T-helper 2 cell treated with Interferon-gamma antibody and Interleukin-4, amounts not matched to agents 5 μg/mL and 100 μg/mL, for 36 hours (primary cell): ENCODE data around the gene TRAF2.

ENCODE experiments used
- DNase-seq: peaks from one replicate; pipeline ENCODE4 v3.0.0; 2021; ENCODE audit warnings: low spot score
- H3K27ac Mint-ChIP-seq: one replicate; pipeline ENCODE4 v1.8.0; 2021; ENCODE audit warnings: mild to moderate bottlenecking, mixed read lengths
- H3K27me3 Mint-ChIP-seq: one replicate; pipeline ENCODE4 v1.8.0; 2021; ENCODE audit warnings: low read depth, mixed read lengths
- H3K36me3 Mint-ChIP-seq: one replicate; pipeline ENCODE4 v1.8.0; 2021; ENCODE audit warnings: low read depth, mixed read lengths
- H3K4me1 Mint-ChIP-seq: one replicate; pipeline ENCODE4 v1.8.0; 2021; ENCODE audit warnings: low read depth, mixed read lengths
- H3K4me3 Mint-ChIP-seq: one replicate; pipeline ENCODE4 v1.8.0; 2022; ENCODE audit warnings: mild to moderate bottlenecking, moderate library complexity, mixed read lengths
- H3K9me3 Mint-ChIP-seq: one replicate; pipeline ENCODE4 v1.8.0; 2021; ENCODE audit warnings: mixed read lengths

TRAF2 gene

GRCh38 chr9:136951541-136952320 lies 65.4 kb downstream of the TRAF2 start, which contains the start of gene LCN12:
TSS of gene LCN12 (plus strand) at chr9:136952273. CDS start at chr9:136952328, 55 bp downstream.
- DNase-seq = no peak
- H3K4me3 Mint-ChIP-seq = no peak within 1 kb of the TSS
- H3K27me3 Mint-ChIP-seq = no peaks in the 10 kb centered on the region
- no peak within 1 kb of the TSS for H3K27ac Mint-ChIP-seq
- H3K9me3 Mint-ChIP-seq = peaks cover 7% of the 10 kb centered on the region
- no peaks in the 10 kb centered on the region for H3K36me3 Mint-ChIP-seq
- no peaks in the 10 kb centered on the region for H3K4me1 Mint-ChIP-seq

- DNase-seq = no peak
These were observed 66.1 kb downstream of the TRAF2 start for GRCh38 chr9:136952321-136952850.

DNA sequence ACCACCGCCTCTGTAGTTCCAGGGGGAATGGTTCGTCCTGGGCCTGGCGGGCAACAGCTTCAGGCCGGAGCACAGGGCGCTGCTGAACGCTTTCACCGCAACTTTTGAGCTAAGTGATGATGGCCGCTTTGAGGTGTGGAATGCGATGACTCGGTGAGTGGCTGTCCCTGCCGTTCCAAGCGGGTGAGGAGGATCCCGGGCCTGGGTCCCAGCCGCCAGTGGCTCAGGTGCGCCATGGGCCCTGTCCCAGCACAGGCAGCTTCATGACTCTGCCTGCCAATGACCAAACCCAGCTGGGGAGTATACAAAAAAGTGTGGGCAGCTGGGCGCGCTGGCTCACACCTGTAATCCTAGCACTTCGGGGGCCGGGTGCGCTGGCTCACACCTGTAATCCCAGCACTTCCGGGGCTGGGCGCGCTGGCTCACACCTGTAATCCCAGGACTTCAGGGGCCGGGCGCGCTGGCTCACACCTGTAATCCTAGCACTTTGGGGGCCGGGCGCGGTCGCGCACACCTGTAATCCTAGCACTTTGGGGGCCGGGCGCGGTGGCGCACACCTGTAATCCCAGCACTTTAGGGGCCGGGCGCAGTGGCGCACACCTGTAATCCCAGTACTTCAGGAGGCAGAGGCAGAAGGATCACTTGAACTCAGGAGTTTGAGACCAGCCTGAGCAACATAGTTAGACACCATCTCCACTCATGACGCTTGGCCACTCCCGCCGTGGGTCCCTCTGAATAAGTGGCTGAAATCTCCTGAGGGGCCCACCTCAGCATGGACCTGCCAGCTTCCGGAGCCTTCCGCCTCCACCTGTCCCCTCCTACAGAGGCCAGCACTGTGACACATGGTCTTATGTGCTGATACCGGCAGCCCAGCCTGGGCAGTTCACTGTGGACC lies 66.8 kb downstream of the TRAF2 start:
- H3K4me1 Mint-ChIP-seq = no peaks in the 10 kb centered on the region
- no peaks in the 10 kb centered on the region for H3K27me3 Mint-ChIP-seq
- H3K36me3 Mint-ChIP-seq = no peaks in the 10 kb centered on the region
- H3K9me3 Mint-ChIP-seq = peaks cover 9% of the 10 kb centered on the region
- no peak overlapping the region for H3K27ac Mint-ChIP-seq
- no peak overlapping the region for H3K4me3 Mint-ChIP-seq
- no peak for DNase-seq

More at GRCh38 chr9:136952321-136952850, 66.1 kb downstream of the TRAF2 start:
- Mint-ChIP-seq H3K27me3 (no peaks in the 10 kb centered on the region), H3K27ac (no peak overlapping the region), H3K4me3 (no peak overlapping the region), H3K9me3 (peaks cover 9% of the 10 kb centered on the region), H3K36me3 (no peaks in the 10 kb centered on the region), H3K4me1 (no peaks in the 10 kb centered on the region)

- H3K27me3 Mint-ChIP-seq = no peaks in the 10 kb centered on the region
- no peaks in the 10 kb centered on the region for H3K36me3 Mint-ChIP-seq
- H3K4me3 Mint-ChIP-seq = no peak overlapping the region
- no peak for DNase-seq
- no peak overlapping the region for H3K27ac Mint-ChIP-seq
- no peaks in the 10 kb centered on the region for H3K4me1 Mint-ChIP-seq
- peaks cover 9% of the 10 kb centered on the region for H3K9me3 Mint-ChIP-seq
These were observed 67.5 kb downstream of the TRAF2 start for GRCh38 chr9:136953771-136954269.

- Mint-ChIP-seq H3K4me3 (no peak overlapping the region), H3K9me3 (peaks cover 9% of the 10 kb centered on the region), H3K36me3 (no peaks in the 10 kb centered on the region), H3K4me1 (no peaks in the 10 kb centered on the region), H3K27me3 (no peaks in the 10 kb centered on the region), H3K27ac (no peak overlapping the region)
- no peak for DNase-seq
These were observed 68.2 kb downstream of the TRAF2 start for GRCh38 chr9:136954270-136955083.

- H3K4me1 Mint-ChIP-seq = peaks cover 2% of the 10 kb centered on the region
- DNase-seq = no peak
- H3K9me3 Mint-ChIP-seq = peaks cover 9% of the 10 kb centered on the region
- no peak overlapping the region for H3K27ac Mint-ChIP-seq
- H3K27me3 Mint-ChIP-seq = no peaks in the 10 kb centered on the region
- no peaks in the 10 kb centered on the region for H3K36me3 Mint-ChIP-seq
- H3K4me3 Mint-ChIP-seq = no peak overlapping the region
These were observed 69.1 kb downstream of the TRAF2 start for GRCh38 chr9:136955202-136955942.

DNA sequence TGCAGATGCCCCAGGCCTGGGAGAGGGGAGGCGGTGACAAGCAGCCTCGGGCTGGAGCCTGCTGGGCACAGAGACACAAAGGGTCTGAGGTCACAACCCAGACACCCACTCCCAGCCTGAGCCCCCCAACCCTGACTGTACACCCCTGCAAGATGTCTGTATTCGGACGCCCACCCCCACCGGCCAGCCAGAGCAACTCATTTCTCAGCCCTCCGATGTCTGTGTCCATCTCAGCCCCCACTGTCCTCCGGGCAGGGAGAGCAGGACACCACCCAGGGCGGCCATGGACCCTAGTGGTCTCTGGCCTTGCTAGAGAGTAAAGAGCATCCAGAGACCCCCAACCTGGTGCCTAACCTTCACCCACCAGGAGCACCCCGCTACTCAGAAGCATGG lies 69.6 kb downstream of the TRAF2 start:
- H3K9me3 Mint-ChIP-seq = peaks cover 9% of the 10 kb centered on the region
- peaks cover 2% of the 10 kb centered on the region for H3K4me1 Mint-ChIP-seq
- H3K36me3 Mint-ChIP-seq = no peaks in the 10 kb centered on the region
- DNase-seq = no peak
- H3K27me3 Mint-ChIP-seq = no peaks in the 10 kb centered on the region
- no peak overlapping the region for H3K4me3 Mint-ChIP-seq
- no peak overlapping the region for H3K27ac Mint-ChIP-seq

DNA sequence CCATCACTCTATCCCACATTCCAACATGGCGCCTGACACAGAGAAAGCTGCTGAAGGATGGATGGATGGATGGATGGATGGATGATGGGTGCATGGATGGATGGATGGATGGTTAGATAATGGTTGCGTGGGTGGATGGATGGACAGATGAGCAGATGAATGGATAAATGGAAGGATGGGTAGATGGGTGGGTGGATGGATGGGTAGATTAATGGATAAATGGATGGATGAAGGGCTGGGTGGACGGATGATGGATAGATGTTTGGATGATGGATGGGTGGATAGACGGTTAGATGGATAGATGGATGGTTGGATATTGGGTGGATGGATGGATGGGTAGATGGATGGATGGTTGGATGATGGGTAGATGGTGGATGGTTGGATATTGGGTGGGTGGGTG lies 70.3 kb downstream of the TRAF2 start:
- Mint-ChIP-seq H3K36me3 (no peaks in the 10 kb centered on the region), H3K27me3 (no peaks in the 10 kb centered on the region), H3K27ac (no peak overlapping the region), H3K4me1 (peaks cover 2% of the 10 kb centered on the region), H3K4me3 (no peak overlapping the region), H3K9me3 (peaks cover 9% of the 10 kb centered on the region)
- no peak for DNase-seq

DNA sequence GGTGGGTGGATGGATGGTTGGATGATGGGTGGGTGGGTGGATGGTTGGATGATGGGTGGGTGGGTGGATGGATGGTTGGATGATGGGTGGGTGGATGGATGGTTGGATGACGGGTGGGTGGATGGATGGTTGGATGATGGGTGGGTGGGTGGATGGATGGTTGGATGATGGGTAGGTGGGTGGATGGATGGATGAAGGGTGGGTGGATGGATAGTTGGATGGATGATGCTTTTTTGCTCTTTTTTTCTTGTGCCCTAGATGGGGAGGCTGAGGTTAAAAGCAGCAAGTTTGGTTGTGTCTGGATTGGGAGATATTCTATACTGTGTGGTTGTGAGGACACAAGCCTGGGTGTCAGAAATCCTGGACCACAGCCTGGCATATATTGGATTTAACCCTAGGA lies 71.1 kb downstream of the TRAF2 start:
- no peak for DNase-seq
- Mint-ChIP-seq H3K4me3 (no peak overlapping the region), H3K27me3 (no peaks in the 10 kb centered on the region), H3K9me3 (peaks cover 9% of the 10 kb centered on the region), H3K4me1 (peaks cover 5% of the 10 kb centered on the region), H3K27ac (no peak overlapping the region), H3K36me3 (no peaks in the 10 kb centered on the region)

DNA sequence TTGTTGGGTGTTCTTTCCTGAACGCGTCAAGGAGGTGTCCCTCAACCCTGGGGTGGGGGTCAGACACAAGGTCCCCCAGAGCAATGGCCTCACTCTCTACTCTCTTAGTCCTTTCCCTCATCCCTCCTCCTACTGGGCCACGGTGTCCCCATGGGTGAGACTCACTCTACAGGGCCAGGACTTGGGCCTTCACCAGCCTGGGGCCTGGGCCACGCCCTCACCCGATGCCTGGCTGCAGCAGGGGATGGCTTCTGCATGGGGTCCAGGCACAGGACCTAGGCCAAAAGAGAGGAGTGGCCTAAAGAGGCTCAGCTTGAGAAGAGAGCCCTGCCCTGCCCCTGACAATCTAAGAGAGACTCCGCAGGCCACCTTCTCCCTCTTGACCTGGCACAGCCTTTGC lies 71.6 kb downstream of the TRAF2 start:
- H3K27ac Mint-ChIP-seq = no peak overlapping the region
- peaks cover 7% of the 10 kb centered on the region for H3K4me1 Mint-ChIP-seq
- peaks cover 9% of the 10 kb centered on the region for H3K9me3 Mint-ChIP-seq
- no peaks in the 10 kb centered on the region for H3K36me3 Mint-ChIP-seq
- no peak overlapping the region for H3K4me3 Mint-ChIP-seq
- H3K27me3 Mint-ChIP-seq = no peaks in the 10 kb centered on the region
- no peak for DNase-seq

DNA sequence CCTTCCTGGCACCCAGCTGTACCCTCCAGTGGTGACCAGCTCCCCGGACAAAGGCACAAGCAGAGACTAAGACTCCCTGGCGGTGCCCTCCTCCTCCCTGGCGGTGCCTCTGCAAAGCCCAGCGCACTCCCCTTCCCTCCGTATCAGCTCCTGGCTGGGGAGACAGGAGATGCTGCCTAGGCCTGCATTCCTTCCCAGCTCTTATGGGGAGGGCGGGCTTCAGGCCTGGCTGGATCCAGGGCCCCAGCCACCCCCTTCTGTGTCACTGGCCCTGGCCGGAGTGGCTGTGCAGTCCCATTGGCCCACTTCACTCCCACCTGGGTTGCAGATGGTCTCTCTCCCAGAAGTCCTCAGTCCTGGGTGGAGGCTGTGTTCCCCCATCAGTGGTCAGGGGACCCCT lies 72.2 kb downstream of the TRAF2 start:
- H3K4me3 Mint-ChIP-seq = no peak overlapping the region
- H3K9me3 Mint-ChIP-seq = peaks cover 9% of the 10 kb centered on the region
- H3K27me3 Mint-ChIP-seq = no peaks in the 10 kb centered on the region
- H3K27ac Mint-ChIP-seq = no peak overlapping the region
- H3K4me1 Mint-ChIP-seq = peaks cover 8% of the 10 kb centered on the region
- no peaks in the 10 kb centered on the region for H3K36me3 Mint-ChIP-seq
- no peak for DNase-seq

DNA sequence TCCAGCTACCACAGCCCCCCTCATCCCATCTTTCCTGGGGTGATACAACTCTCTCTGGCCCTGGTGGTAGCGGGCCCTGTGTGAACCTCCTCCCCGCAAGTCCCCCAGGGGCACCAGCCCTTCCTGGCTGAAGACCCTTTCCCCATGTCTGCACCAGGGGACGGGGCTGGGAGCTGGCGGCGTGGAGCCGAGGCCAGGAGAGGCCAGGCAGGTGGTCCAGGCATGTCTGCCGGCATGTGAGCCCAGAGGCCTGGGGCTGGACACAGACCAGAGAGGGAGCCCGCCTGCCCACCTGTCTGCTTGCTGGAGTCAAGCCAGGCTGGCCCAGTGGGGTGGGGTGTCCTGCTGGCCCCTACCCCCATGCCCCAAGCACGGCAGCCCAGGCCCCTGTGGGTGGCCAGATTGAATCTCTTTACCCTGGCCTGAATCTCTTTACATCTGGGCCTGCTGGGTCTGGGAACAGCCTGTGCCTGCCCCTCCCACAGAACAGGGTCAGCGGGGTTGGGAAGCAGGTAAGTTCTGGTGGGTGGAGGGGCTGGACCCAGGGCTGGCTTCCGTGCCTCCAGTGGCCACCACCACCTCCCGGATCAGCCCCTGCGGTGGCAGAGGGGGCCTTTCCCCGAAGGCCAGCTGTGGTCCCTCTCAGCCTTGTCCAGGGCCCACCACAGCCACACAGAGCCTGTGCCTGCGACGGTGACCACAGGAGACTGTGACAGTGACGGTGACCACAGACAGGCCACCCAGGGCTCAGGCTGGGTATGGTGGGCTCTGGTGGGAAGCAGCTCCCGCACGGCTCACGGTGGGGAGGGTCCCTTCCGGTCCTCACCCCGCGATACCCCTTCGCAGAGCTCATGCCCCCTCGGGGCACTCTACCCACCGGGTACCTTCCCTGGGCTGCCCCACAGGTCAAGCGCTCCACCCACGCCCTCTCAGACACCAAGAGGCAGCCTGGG lies 72.9 kb downstream of the TRAF2 start:
- peaks cover 8% of the 10 kb centered on the region for H3K4me1 Mint-ChIP-seq
- no peak overlapping the region for H3K27ac Mint-ChIP-seq
- H3K9me3 Mint-ChIP-seq = peaks cover 9% of the 10 kb centered on the region
- no peak for DNase-seq
- no peak overlapping the region for H3K4me3 Mint-ChIP-seq
- no peaks in the 10 kb centered on the region for H3K36me3 Mint-ChIP-seq
- H3K27me3 Mint-ChIP-seq = no peaks in the 10 kb centered on the region
